Measurements from ENCODE around the gene GPLD1.
"Not testable (repeated sequence)": the region's sequence is repeated elsewhere in the genome, so short reads cannot be mapped to it uniquely, and the experiment has no call there.

Gene GPLD1

GRCh38 chr6:24489470-24489869 is at the start of gene GPLD1:
Gene GPLD1, minus strand, starts transcription at chr6:24489578. Its CDS starts 67 bp downstream, at chr6:24489511.
- DNase-seq (ENCODE audit: low read depth, low spot score), result no peak

- no peak for DNase-seq (ENCODE audit: low read depth, low spot score)
These were observed 48.5 kb upstream of the GPLD1 start for GRCh38 chr6:24537771-24538385.

- no peak for DNase-seq (ENCODE audit: low read depth, low spot score)
These were observed 47.8 kb upstream of the GPLD1 start for GRCh38 chr6:24537082-24537699.

GRCh38 chr6:24536466-24536865 is 47.1 kb upstream of the GPLD1 start:
- DNase-seq (ENCODE audit: low read depth, low spot score), result no peak

- DNase-seq (ENCODE audit: low read depth, low spot score), result no peak
These were observed 45.8 kb upstream of the GPLD1 start for GRCh38 chr6:24535210-24535609.

GRCh38 chr6:24534329-24534728 is 45.0 kb upstream of the GPLD1 start:
- DNase-seq (ENCODE audit: low read depth, low spot score), result no peak

GRCh38 chr6:24529985-24530384 is 40.6 kb upstream of the GPLD1 start:
- DNase-seq (ENCODE audit: low read depth, low spot score), result no peak

- no peak for DNase-seq (ENCODE audit: low read depth, low spot score)
These were observed 35.4 kb upstream of the GPLD1 start for GRCh38 chr6:24524805-24525204.

- DNase-seq (ENCODE audit: low read depth, low spot score), result no peak
These were observed 35.0 kb upstream of the GPLD1 start for GRCh38 chr6:24524329-24524728.

GRCh38 chr6:24522228-24523176 is 33.1 kb upstream of the GPLD1 start:
- no peak for DNase-seq (ENCODE audit: low read depth, low spot score)

- no peak for DNase-seq (ENCODE audit: low read depth, low spot score)
These were observed 31.7 kb upstream of the GPLD1 start for GRCh38 chr6:24520929-24521546.

GRCh38 chr6:24517659-24518543 is 28.5 kb upstream of the GPLD1 start:
- no peak for DNase-seq (ENCODE audit: low read depth, low spot score)

GRCh38 chr6:24513602-24514001 is 24.2 kb upstream of the GPLD1 start:
- no peak for DNase-seq (ENCODE audit: low read depth, low spot score)

GRCh38 chr6:24511976-24512375 is 22.6 kb upstream of the GPLD1 start:
- DNase-seq (ENCODE audit: low read depth, low spot score), result not testable (repeated sequence)

- no peak for DNase-seq (ENCODE audit: low read depth, low spot score)
These were observed 17.6 kb upstream of the GPLD1 start for GRCh38 chr6:24506814-24507520.

- DNase-seq (ENCODE audit: low read depth, low spot score), result no peak
These were observed 15.5 kb upstream of the GPLD1 start for GRCh38 chr6:24504649-24505586.

- DNase-seq (ENCODE audit: low read depth, low spot score), result no peak
These were observed 14.9 kb upstream of the GPLD1 start for GRCh38 chr6:24504287-24504648.

- no peak for DNase-seq (ENCODE audit: low read depth, low spot score)
These were observed 12.5 kb upstream of the GPLD1 start for GRCh38 chr6:24501914-24502313.

- no peak for DNase-seq (ENCODE audit: low read depth, low spot score)
These were observed 12.0 kb upstream of the GPLD1 start for GRCh38 chr6:24501374-24501773.
